B cell (primary cell): ENCODE measurements around the gene LMAN1L. TPM values are rescaled to one million over a fixed set of nuclear protein-coding genes. Genes with fewer than 3 reads are reported as not detected.

ENCODE experiments used
- ATAC-seq: fragments of 200-7000 bp; cut with Tn5 transposase; one replicate; pipeline ENCODE4 v1.10.0; 2021; ENCODE audit warnings: low read depth, mild to moderate bottlenecking, moderate number of reproducible peaks, moderate library complexity
- CTCF ChIA-PET: fragments of 350-600 bp; sonication (Branson Sonifier 250); formaldehyde crosslinking; loops from one replicate; lab custom pipeline; 2021; ENCODE audit warnings: antibody characterized with exemption, inconsistent platforms; lab: Charles Lee
- POLR2A ChIA-PET: fragments of 350-600 bp; sonication (Branson Sonifier 250); formaldehyde crosslinking; loops from one replicate; lab custom pipeline; 2021; ENCODE audit warnings: antibody characterized with exemption; lab: Charles Lee
- DNase-seq: peaks from one replicate; pipeline ENCODE4 v3.0.0; 2013
- H2AFZ ChIP-seq: 2 replicates; pipeline ENCODE4 v1.6.1; 2012; ENCODE audit warnings: mild to moderate bottlenecking, low read depth, low read length; ENCODE audit not compliant: insufficient read depth, poor library complexity, severe bottlenecking
- H3K27ac ChIP-seq, 2 donors: 1 replicate in 1 of 2; 2 replicates in 1 of 2; pipeline ENCODE4 v1.5.1; 2012 to 2013; ENCODE audit warnings: low read length in 2 of 2, mild to moderate bottlenecking in 2 of 2, moderate library complexity in 1 of 2
- H3K27me3 ChIP-seq, 4 experiments: fragments of 200-600 bp in 1 of 4; sonication (generic) in 1 of 4; replicated peaks in 1 of 4; 1 replicate in 2 of 4; 2 replicates in 2 of 4; pipeline versions ENCODE4 v1.6.1 to v1.7.0; 2013 to 2016; ENCODE audit warnings: low read length in 3 of 4, mild to moderate bottlenecking in 2 of 4, mixed read lengths in 1 of 4, moderate library complexity in 1 of 4; ENCODE audit not compliant: insufficient read depth in 4 of 4, control insufficient read depth in 3 of 4; ENCODE audit errors: control extremely low read depth in 1 of 4
- H3K36me3 ChIP-seq, 2 experiments: replicated peaks in 1 of 2; 1 replicate in 1 of 2; 2 replicates in 1 of 2; pipeline versions ENCODE4 v1.6.1 to v1.7.1; 2013; ENCODE audit warnings: low read length in 1 of 2; ENCODE audit not compliant: insufficient read depth in 2 of 2, control insufficient read depth in 1 of 2; ENCODE audit errors: control extremely low read depth in 1 of 2, extremely low read depth in 1 of 2
- H3K4me1 ChIP-seq, 2 donors: fragments of 200-600 bp in 1 of 2; sonication (generic) in 1 of 2; 1 replicate in 1 of 2; 2 replicates in 1 of 2; pipeline versions ENCODE4 v1.5.1 to v1.6.1; 2013 to 2017; ENCODE audit warnings: low read length in 2 of 2; ENCODE audit not compliant: control insufficient read depth in 2 of 2, insufficient read depth in 2 of 2
- H3K4me2 ChIP-seq: replicated peaks from 2 replicates; pipeline ENCODE3; 2012; ENCODE audit warnings: mild to moderate bottlenecking, low read depth, low read length; ENCODE audit not compliant: poor library complexity, severe bottlenecking
- H3K4me3 ChIP-seq, 5 experiments: fragments of 200-600 bp in 1 of 5; sonication (generic) in 1 of 5; 1 replicate in 3 of 5; 2 replicates in 2 of 5; pipeline versions ENCODE4 v1.5.1 to v1.7.0; 2011 to 2016; ENCODE audit warnings: low read length in 4 of 5, mild to moderate bottlenecking in 4 of 5, low read depth in 2 of 5, control low read depth in 1 of 5, moderate library complexity in 1 of 5; ENCODE audit not compliant: insufficient read depth in 1 of 5; ENCODE audit errors: control extremely low read depth in 1 of 5, extremely low read depth in 1 of 5
- H3K79me2 ChIP-seq: fragments of 200-600 bp; sonication (generic); one replicate; pipeline ENCODE4 v1.6.0; 2016; ENCODE audit warnings: low read length; ENCODE audit not compliant: control insufficient read depth, insufficient read depth
- H3K9ac ChIP-seq: fragments of 200-600 bp; sonication (generic); 2 replicates; pipeline ENCODE4 v1.6.1; 2017; ENCODE audit warnings: mild to moderate bottlenecking, low read length, moderate library complexity
- H3K9me3 ChIP-seq, 3 donors: one replicate each; pipeline versions ENCODE4 v1.6.1 to v1.7.1; 2013; ENCODE audit warnings: low read length in 2 of 3; ENCODE audit not compliant: control insufficient read depth in 2 of 3, insufficient read depth in 1 of 3; ENCODE audit errors: control extremely low read depth in 1 of 3
- H4K20me1 ChIP-seq: 2 replicates; pipeline ENCODE4 v1.6.0; 2012; ENCODE audit warnings: mild to moderate bottlenecking, low read length; ENCODE audit not compliant: insufficient read depth, control insufficient read depth, poor library complexity, severe bottlenecking
- H3K27ac Mint-ChIP-seq: one replicate; pipeline ENCODE4 v1.8.0; 2021; ENCODE audit warnings: mixed read lengths
- H3K27me3 Mint-ChIP-seq: one replicate; pipeline ENCODE4 v1.8.0; 2021; ENCODE audit warnings: mixed read lengths
- H3K4me1 Mint-ChIP-seq: one replicate; pipeline ENCODE4 v1.8.0; 2021; ENCODE audit warnings: mixed read lengths
- H3K4me3 Mint-ChIP-seq: one replicate; pipeline ENCODE4 v1.8.0; 2021; ENCODE audit warnings: mixed read lengths
- H3K9me3 Mint-ChIP-seq: one replicate; pipeline ENCODE4 v1.8.0; 2022; ENCODE audit warnings: mixed read lengths; ENCODE audit not compliant: insufficient read depth
- CTCF ChIP-seq: fragments of 200-600 bp; IDR thresholded peaks from one replicate; pipeline ENCODE4 v1.8.0; 2022; ENCODE audit warnings: antibody characterized with exemption, mild to moderate bottlenecking
- EZH2 ChIP-seq: IDR thresholded peaks from 2 replicates; pipeline ENCODE4 v1.6.1; 2012; ENCODE audit warnings: borderline replicate concordance, low read depth, mild to moderate bottlenecking, moderate library complexity, low read length; ENCODE audit not compliant: insufficient read depth, poor library complexity, severe bottlenecking
- WGBS: methylation state at CpG from one replicate; pipeline ENCODE4 v1.1.5; 2013; ENCODE audit warnings: missing lambda C conversion rate; ENCODE audit not compliant: insufficient coverage; 5-methylcytosine and 5-hydroxymethylcytosine counted together
- intact Hi-C: fragments of 100-400 bp; cut with micrococcal nuclease; formaldehyde crosslinking; loops from one replicate; pipeline ENCODE4 v1.10.0; 2022
- polyA plus RNA-seq: library from polyadenylated mRNA; depleted of rRNA; stranded (reverse); fragments of >200 nt; gene quantifications from 2 replicates; pipeline ENCODE4 v1.2.3, GENCODE V29; 2012
- total RNA-seq, 2 donors: library from RNA; stranded (reverse); fragments of 120-200 nt in 1 of 2; gene quantifications; 1 replicate in 1 of 2; 2 replicates in 1 of 2; pipeline versions ENCODE4 v1.2.3 to v1.2.4, GENCODE V29; 2013 to 2022

Gene LMAN1L
- total and polyA plus RNA-seq, 2 donors (not counting 1 experiment from before 2014, with no cell fraction given) = 0.60 to 1.1 TPM

GRCh38 chr15:74829486-74829885, 16.9 kb downstream of the LMAN1L start:
- peaks cover 4% of the 10 kb centered on the region for H4K20me1 ChIP-seq
- H3K9me3 Mint-ChIP-seq = no peaks in the 10 kb centered on the region
- no peak overlapping the region for H3K9ac ChIP-seq
- H3K4me1 Mint-ChIP-seq = peaks cover 4% of the 10 kb centered on the region
- H3K27ac ChIP-seq = no peak overlapping the region
- no peak overlapping the region for H3K4me3 Mint-ChIP-seq
- no peak overlapping the region for H3K27ac Mint-ChIP-seq
- no peak for ATAC-seq
- H3K27me3 ChIP-seq = peaks cover 0 to 42% (median 17%) of the 10 kb centered on the region in 4 experiments
- ChIA-PET POLR2A (interaction anchor here (0.6 kb wide), 2 partner anchors 33 to 122 kb away, joined by 3 to 4 read pairs; no protein-coding TSS in a partner anchor), CTCF (interaction anchor here (1.2 to 6.6 kb wide), 3 partner anchors 9 to 193 kb away, joined by 3 to 46 read pairs (median 5); no protein-coding TSS in a partner anchor)
- H2AFZ ChIP-seq = no peak overlapping the region
- intact Hi-C loops = no loop called here
- H3K27me3 Mint-ChIP-seq = peaks cover 31% of the 10 kb centered on the region
- H3K4me3 ChIP-seq = no peak overlapping the region
- H3K4me2 ChIP-seq = no peak overlapping the region
- TF ChIP-seq CTCF (no peak), EZH2 (no peak)
- H3K4me1 ChIP-seq = peaks cover 5 to 19% of the 10 kb centered on the region in 2 donors
- 81% methylated on average over 2 of the region's 3 CpGs for WGBS
- no peaks in the 10 kb centered on the region for H3K79me2 ChIP-seq
- peaks cover 0 to 19% (median 0%) of the 10 kb centered on the region in 3 donors for H3K9me3 ChIP-seq
- no peaks in the 10 kb centered on the region for H3K36me3 ChIP-seq
- DNase-seq = no peak

GRCh38 chr15:74829991-74830390, 17.4 kb downstream of the LMAN1L start:
- Histone ChIP-seq H3K27ac (no peak overlapping the region), H4K20me1 (peaks cover 4% of the 10 kb centered on the region), H3K9me3 (peaks cover 0 to 19% (median 0%) of the 10 kb centered on the region in 3 donors), H2AFZ (no peak overlapping the region), H3K36me3 (no peaks in the 10 kb centered on the region), H3K27me3 (peaks cover 0 to 42% (median 17%) of the 10 kb centered on the region in 4 experiments), H3K9ac (no peak overlapping the region), H3K4me1 (peaks cover 5 to 19% of the 10 kb centered on the region in 2 donors), H3K4me2 (no peak overlapping the region), H3K4me3 (no peak overlapping the region), H3K79me2 (no peaks in the 10 kb centered on the region)
- Mint-ChIP-seq H3K4me1 (peaks cover 6% of the 10 kb centered on the region), H3K9me3 (no peaks in the 10 kb centered on the region), H3K4me3 (no peak overlapping the region), H3K27me3 (peaks cover 26% of the 10 kb centered on the region), H3K27ac (no peak overlapping the region)
- WGBS = 78% methylated on average over 6 of the region's 6 CpGs
- ATAC-seq (no peak), DNase-seq (no peak)
- ChIA-PET CTCF (interaction anchor here (1.8 to 6.6 kb wide), 2 partner anchors 60 to 194 kb away, joined by 5 to 46 read pairs; no protein-coding TSS in a partner anchor), POLR2A (interaction anchor here (0.5 kb wide), 1 partner anchor 19 kb away, joined by 3 read pairs; no protein-coding TSS in a partner anchor)
- intact Hi-C loops = no loop called here
- TF ChIP-seq EZH2 (no peak), CTCF (no peak)
